ENCODE measurements around the gene ANXA10. TPM values are rescaled to one million over a fixed set of nuclear protein-coding genes. Genes with fewer than 3 reads are reported as not detected.

ANXA10 gene
- total and polyA plus RNA-seq, 2 of the 8 experiments (the other 6 are each of a cell fraction or from before 2014, with no cell fraction given) = not detected

- Histone ChIP-seq H3K4me1 (replicated peaks in 1 of 4; ENCODE audit: control insufficient read depth in 3 of 4, insufficient read depth in 4 of 4, low read length in 3 of 4) (no peaks in the 10 kb centered on the region), H3K79me1 (ENCODE audit: low read depth, low read length) (no peaks in the 10 kb centered on the region), H2AFZ (ENCODE audit: low read length) (no peak overlapping the region), H2BK15ac (ENCODE audit: low read length) (no peak overlapping the region), H2BK12ac (ENCODE audit: low read depth, low read length) (no peak overlapping the region), H4K5ac (ENCODE audit: insufficient read length, low read depth, low read length) (no peak overlapping the region), H2AK5ac (ENCODE audit: low read depth, low read length) (no peak overlapping the region), H3K36me3 (ENCODE audit: control insufficient read depth in 2 of 4, insufficient read depth in 4 of 4, low read length in 3 of 4) (no peaks in the 10 kb centered on the region), H3K4ac (replicated peaks; ENCODE audit: insufficient read length, low read depth, low read length) (no peak overlapping the region), H3K27me3 (replicated peaks in 1 of 4; ENCODE audit: control insufficient read depth in 3 of 4, extremely low read depth in 1 of 4, insufficient read depth in 3 of 4, low read length in 3 of 4) (no peaks in the 10 kb centered on the region), H4K8ac (ENCODE audit: extremely low read depth, insufficient read depth, low read length) (no peak overlapping the region), H3K79me2 (ENCODE audit: control insufficient read depth in 1 of 2, insufficient read depth in 2 of 2, low read length in 2 of 2) (no peaks in the 10 kb centered on the region), H3K23me2 (ENCODE audit: low read depth, low read length) (no peaks in the 10 kb centered on the region), H3K23ac (ENCODE audit: insufficient read length) (no peak overlapping the region), H3K9me3 (ENCODE audit: insufficient read depth in 2 of 2, low read depth in 1 of 2, low read length in 1 of 2) (peaks cover 3% of the 10 kb centered on the region in 2 experiments; a peak in 3 of 4 replicates), H3K4me2 (ENCODE audit: insufficient read depth in 1 of 2, low read depth in 2 of 2, low read length in 2 of 2) (no peak overlapping the region), H3K14ac (ENCODE audit: insufficient read length) (no peak overlapping the region), H3K18ac (ENCODE audit: extremely low read depth, low read length) (no peak overlapping the region), H2BK120ac (replicated peaks; ENCODE audit: low read depth, low read length) (no peak overlapping the region), H2BK20ac (ENCODE audit: low read length) (no peak overlapping the region), H3K27ac (ENCODE audit: low read depth, low read length) (no peak overlapping the region), H3K9ac (replicated peaks in 1 of 4; ENCODE audit: extremely low read depth in 1 of 4, low read depth in 3 of 4, low read length in 3 of 4) (no peak overlapping the region), H4K20me1 (replicated peaks in 1 of 2; ENCODE audit: control insufficient read depth in 1 of 2, insufficient read depth in 2 of 2, low read length in 2 of 2) (no peaks in the 10 kb centered on the region), H2BK5ac (ENCODE audit: low read depth, low read length) (no peak overlapping the region), H3K56ac (replicated peaks; ENCODE audit: insufficient read length, low read depth, low read length) (no peak overlapping the region), H4K91ac (replicated peaks; ENCODE audit: insufficient read length, low read length) (no peak overlapping the region), H3K4me3 (ENCODE audit: extremely low read depth in 1 of 4, insufficient read depth in 2 of 4, low read depth in 3 of 4, low read length in 4 of 4) (no peak overlapping the region)
- DNase-seq (ENCODE audit: low read depth in 1 of 2, low spot score in 2 of 2) (no peak), FAIRE-seq (no peak)
- WGBS, 2 experiments (ENCODE audit: extremely low coverage in 1 of 2, insufficient coverage in 1 of 2, insufficient read length in 1 of 2, insufficient replicate concordance in 2 of 2, low coverage in 1 of 2, low lambda C conversion rate in 2 of 2, missing lambda C conversion rate in 1 of 2) = 92% methylated on average over 3 of the region's 3 CpGs; no CpG with 5 or more reads in 1 of the 2 experiments
- ChIA-PET CTCF (ENCODE audit: partially characterized antibody) (interaction anchor here (1.3 to 1.5 kb wide), 2 partner anchors 10 to 55 kb away, joined by 3 to 4 read pairs; no protein-coding TSS in a partner anchor), POLR2A (ENCODE audit: partially characterized antibody) (no interaction called here)
- TF ChIP-seq POLR2AphosphoS5 (IDR thresholded peaks at IDR 0.05; ENCODE audit: low read depth, low read length) = no peak
- TF ChIP-seq SRF (IDR thresholded peaks at IDR 0.05; ENCODE audit: low read depth, low read length) = no peak
- TF ChIP-seq TAF1 (IDR thresholded peaks at IDR 0.05; ENCODE audit: low read depth, low read length) = no peak
- no peak for TF ChIP-seq FOSL1 (IDR thresholded peaks at IDR 0.05; ENCODE audit: insufficient read depth, low read depth, low read length)
- no peak for TF ChIP-seq SIRT6 (IDR thresholded peaks at IDR 0.05; ENCODE audit: low read length)
- no peak for TF ChIP-seq SIX5 (IDR thresholded peaks at IDR 0.05; ENCODE audit: low read depth, low read length)
- no peak for TF ChIP-seq SIN3A (conservative IDR thresholded peaks at IDR 0.05 in 1 of 2, IDR thresholded peaks at IDR 0.05 in 1 of 2; ENCODE audit: low read depth in 1 of 2, low read length in 2 of 2)
- no peak for TF ChIP-seq MAFK (IDR thresholded peaks at IDR 0.05; ENCODE audit: low read depth, low read length)
- no peak for TF ChIP-seq EP300 (IDR thresholded peaks at IDR 0.05; ENCODE audit: borderline replicate concordance in 1 of 2, low read depth in 2 of 2, low read length in 2 of 2)
Measured at GRCh38 chr4:168208957-168209614, 116.7 kb downstream of the ANXA10 start.

All from H1 (cell line).